Calu3 (cell line): Measurements from ENCODE around the gene LCN12. TPM values are rescaled to one million over a fixed set of nuclear protein-coding genes. Genes with fewer than 3 reads are reported as not detected.

ENCODE experiments used
- BruUV-seq: library from RNA; stranded (reverse); fragments of 400-500 nt; replicated peaks from 2 replicates; lab custom pipeline; 2021; lab: Mats Ljungman, UMichigan
- CTCF ChIA-PET: fragments of 300-600 bp; sonication (Branson Sonifier 250); formaldehyde crosslinking; loops from one replicate; lab custom pipeline; 2022; ENCODE audit warnings: antibody characterized with exemption; lab: Charles Lee
- DNase-seq: peaks from one replicate; pipeline ENCODE4 v3.0.0; 2022
- H3K27ac Mint-ChIP-seq: one replicate; pipeline ENCODE4 v1.8.0; 2022; ENCODE audit warnings: mixed read lengths; ENCODE audit not compliant: unreplicated experiment
- H3K27me3 Mint-ChIP-seq: one replicate; pipeline ENCODE4 v1.8.0; 2022; ENCODE audit warnings: mixed read lengths; ENCODE audit not compliant: unreplicated experiment
- H3K36me3 Mint-ChIP-seq: one replicate; pipeline ENCODE4 v1.8.0; 2022; ENCODE audit warnings: mild to moderate bottlenecking, moderate library complexity, mixed read lengths; ENCODE audit not compliant: insufficient read depth, unreplicated experiment
- H3K4me1 Mint-ChIP-seq: one replicate; pipeline ENCODE4 v1.8.0; 2022; ENCODE audit warnings: mild to moderate bottlenecking, low read depth, mixed read lengths; ENCODE audit not compliant: unreplicated experiment
- H3K4me3 Mint-ChIP-seq: one replicate; pipeline ENCODE4 v1.8.0; 2022; ENCODE audit warnings: mild to moderate bottlenecking, low read depth, moderate library complexity, mixed read lengths; ENCODE audit not compliant: unreplicated experiment
- H3K9me3 Mint-ChIP-seq: one replicate; pipeline ENCODE4 v1.8.0; 2022; ENCODE audit warnings: low read depth, mixed read lengths; ENCODE audit not compliant: unreplicated experiment
- intact Hi-C: fragments of 100-400 bp; cut with micrococcal nuclease; formaldehyde crosslinking; loops from one replicate; pipeline ENCODE4 v1.10.0; 2022; ENCODE audit not compliant: unreplicated experiment
- total RNA-seq: library from RNA; stranded (reverse); gene quantifications from 2 replicates; pipeline ENCODE4 v1.2.3, GENCODE V29; 2022
- TF ChIP-seq, protein P1 (sequence below): fragments of 200-600 bp; IDR thresholded peaks from one replicate; pipeline ENCODE4 v1.8.0; 2022; ENCODE audit warnings: antibody characterized with exemption; ENCODE audit not compliant: unreplicated experiment

LCN12 gene
- total RNA-seq, 1 experiment from 2014 or later, result 3.8 TPM

DNA sequence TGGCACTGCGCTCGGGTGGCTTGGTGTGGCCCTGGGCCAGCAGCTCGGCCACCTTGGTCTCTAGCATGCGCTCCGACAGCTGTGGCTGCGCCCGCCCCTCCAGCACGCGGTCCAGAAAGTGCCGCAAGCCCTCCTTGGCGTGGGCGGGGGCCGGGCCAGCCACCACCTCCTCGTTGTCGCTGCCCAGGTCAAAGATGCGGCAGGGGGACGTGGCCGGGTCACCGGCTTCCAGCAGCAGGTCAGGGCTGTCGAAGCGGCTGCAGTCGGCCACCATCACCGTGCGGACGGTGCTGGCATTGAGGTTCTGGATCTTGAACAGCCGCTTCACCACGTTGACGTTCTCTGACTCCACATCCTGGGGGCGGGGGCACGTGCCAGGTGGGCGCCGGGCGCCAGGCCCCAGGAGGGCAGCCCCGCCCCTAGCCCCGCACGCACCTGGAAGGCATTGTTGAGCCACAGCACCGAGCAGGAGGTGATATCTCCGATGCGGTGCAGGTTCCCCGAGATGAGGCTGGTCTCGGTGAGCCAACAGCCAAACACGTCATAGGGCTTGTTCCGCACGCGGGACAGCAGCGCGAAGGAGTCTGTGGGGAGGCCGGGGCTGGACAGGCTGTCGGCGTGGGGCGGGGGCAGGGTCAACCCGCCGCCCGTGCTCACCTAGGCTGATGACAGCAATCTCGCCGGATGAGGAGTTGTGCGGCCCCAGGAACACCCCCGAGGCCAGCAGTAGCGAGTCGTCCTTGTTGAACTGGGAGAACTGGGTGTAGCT lies 9.8 kb upstream of the LCN12 start:
- CTCF ChIA-PET, result no interaction called here
- Mint-ChIP-seq H3K27ac (no peak overlapping the region), H3K36me3 (peaks cover 83% of the 10 kb centered on the region), H3K4me1 (peaks cover 15% of the 10 kb centered on the region), H3K9me3 (no peaks in the 10 kb centered on the region), H3K4me3 (peak overlapping the region; percentile 63), H3K27me3 (no peaks in the 10 kb centered on the region)
- intact Hi-C loops, result no loop called here
- TSS peak; percentile 30 for BruUV-seq
- TF ChIP-seq, protein P1, sequence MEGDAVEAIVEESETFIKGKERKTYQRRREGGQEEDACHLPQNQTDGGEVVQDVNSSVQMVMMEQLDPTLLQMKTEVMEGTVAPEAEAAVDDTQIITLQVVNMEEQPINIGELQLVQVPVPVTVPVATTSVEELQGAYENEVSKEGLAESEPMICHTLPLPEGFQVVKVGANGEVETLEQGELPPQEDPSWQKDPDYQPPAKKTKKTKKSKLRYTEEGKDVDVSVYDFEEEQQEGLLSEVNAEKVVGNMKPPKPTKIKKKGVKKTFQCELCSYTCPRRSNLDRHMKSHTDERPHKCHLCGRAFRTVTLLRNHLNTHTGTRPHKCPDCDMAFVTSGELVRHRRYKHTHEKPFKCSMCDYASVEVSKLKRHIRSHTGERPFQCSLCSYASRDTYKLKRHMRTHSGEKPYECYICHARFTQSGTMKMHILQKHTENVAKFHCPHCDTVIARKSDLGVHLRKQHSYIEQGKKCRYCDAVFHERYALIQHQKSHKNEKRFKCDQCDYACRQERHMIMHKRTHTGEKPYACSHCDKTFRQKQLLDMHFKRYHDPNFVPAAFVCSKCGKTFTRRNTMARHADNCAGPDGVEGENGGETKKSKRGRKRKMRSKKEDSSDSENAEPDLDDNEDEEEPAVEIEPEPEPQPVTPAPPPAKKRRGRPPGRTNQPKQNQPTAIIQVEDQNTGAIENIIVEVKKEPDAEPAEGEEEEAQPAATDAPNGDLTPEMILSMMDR, result no peak
- DNase-seq, result no peak

DNA sequence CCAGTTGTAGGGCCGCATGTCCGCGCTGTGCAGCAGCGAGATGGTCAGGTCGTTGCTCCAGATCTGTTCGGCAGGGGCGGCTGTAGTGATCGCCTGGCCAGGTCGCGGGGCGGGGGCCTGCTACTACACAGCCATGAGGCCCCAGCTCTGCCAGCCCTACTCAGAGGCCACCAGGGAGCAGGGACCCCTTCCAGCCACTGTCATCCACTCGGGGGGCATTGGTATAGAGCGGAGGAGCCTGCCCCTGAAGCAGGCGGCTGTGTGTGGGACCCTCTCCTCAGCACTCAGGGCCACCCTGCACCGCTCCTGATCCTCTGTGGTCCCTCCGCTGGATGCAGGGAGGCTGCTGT lies 9.2 kb upstream of the LCN12 start:
- TF ChIP-seq, protein P1, result no peak
- no peak overlapping the region for H3K27ac Mint-ChIP-seq
- H3K4me1 Mint-ChIP-seq, result peaks cover 15% of the 10 kb centered on the region
- intact Hi-C loops, result no loop called here
- peak overlapping the region; percentile 63 for H3K4me3 Mint-ChIP-seq
- no TSS peak for BruUV-seq
- H3K36me3 Mint-ChIP-seq, result peaks cover 78% of the 10 kb centered on the region
- H3K9me3 Mint-ChIP-seq, result no peaks in the 10 kb centered on the region
- CTCF ChIA-PET, result no interaction called here
- no peaks in the 10 kb centered on the region for H3K27me3 Mint-ChIP-seq
- no peak for DNase-seq

DNA sequence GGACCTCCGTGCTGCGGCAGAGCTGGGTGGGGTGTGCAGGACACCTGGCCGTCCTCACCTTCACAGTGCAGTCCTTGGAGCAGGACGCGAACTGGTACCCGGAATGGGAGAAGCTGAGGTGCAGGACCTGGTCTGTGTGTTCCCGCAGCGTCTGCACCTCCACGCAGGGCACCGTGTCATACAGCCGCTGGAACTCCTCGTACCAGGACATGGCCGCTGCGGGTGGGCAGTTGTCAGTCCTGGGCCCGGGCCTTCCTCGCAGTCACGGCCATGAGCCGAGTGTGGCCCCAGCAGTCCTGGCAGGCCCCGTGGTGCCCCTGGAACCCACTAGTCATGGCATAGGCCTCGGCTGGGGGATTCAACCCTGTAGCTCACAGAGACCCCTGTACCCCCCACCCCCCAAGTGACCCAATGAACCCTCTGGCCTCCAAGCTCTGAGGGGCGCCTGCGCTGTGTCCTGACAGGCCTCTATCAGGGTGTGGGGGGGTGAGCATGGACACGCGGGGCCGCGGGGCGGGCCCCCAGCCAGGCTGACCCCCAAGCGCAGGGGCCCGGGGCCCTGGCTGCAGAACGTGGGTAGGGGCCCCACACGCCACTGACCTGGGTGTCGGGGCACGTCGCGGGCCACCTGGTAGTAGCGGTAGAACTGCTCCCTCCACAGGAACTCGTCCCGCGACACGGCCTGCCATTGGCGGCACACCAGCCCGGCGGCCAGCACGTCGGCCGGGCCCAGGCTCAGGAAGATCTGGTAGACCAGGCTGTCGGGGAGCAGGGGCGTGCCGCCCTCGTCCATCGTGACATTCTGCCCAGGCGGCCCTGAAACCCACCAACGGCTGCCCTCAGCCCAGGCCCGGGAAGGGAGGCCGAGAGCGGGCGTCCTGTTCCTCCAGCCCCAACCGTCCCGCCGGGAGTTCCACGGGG lies 8.5 kb upstream of the LCN12 start:
- Mint-ChIP-seq H3K27me3 (no peaks in the 10 kb centered on the region), H3K4me1 (peaks cover 15% of the 10 kb centered on the region), H3K27ac (peak overlapping the region; percentile 30), H3K9me3 (no peaks in the 10 kb centered on the region), H3K36me3 (peaks cover 75% of the 10 kb centered on the region), H3K4me3 (peak overlapping the region; percentile 63)
- TF ChIP-seq, protein P1, result no peak
- CTCF ChIA-PET, result interaction anchor here (1.0 kb wide), 1 partner anchor 86 kb away, joined by 4 read pairs; no protein-coding TSS in a partner anchor
- intact Hi-C loops, result no loop called here
- no TSS peak for BruUV-seq
- DNase-seq, result peak; percentile 46

DNA sequence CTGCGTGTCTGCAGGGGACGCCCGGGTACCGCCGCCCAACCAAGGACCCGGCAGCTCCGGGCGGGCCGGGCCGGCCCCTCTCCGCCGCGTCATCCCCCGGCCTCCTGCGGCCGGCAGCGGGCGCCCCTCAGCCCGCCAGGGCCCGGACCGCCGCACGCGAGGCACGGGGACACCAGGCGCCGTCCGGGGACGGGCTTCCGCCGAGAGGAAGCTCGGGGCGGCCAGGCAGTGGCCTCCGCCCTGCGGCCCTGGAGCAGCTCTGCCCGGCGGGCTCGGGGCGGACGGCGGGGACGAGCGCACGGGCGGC lies 7.9 kb upstream of the LCN12 start:
- intact Hi-C loops, result no loop called here
- DNase-seq, result peak; percentile 55
- Mint-ChIP-seq H3K27ac (peak overlapping the region; percentile 30), H3K4me3 (peak overlapping the region; percentile 63), H3K36me3 (peaks cover 69% of the 10 kb centered on the region), H3K4me1 (peaks cover 13% of the 10 kb centered on the region), H3K9me3 (no peaks in the 10 kb centered on the region), H3K27me3 (no peaks in the 10 kb centered on the region)
- TF ChIP-seq, protein P1, result no peak
- no TSS peak for BruUV-seq
- CTCF ChIA-PET, result interaction anchor here (0.6 to 1.0 kb wide), 2 partner anchors 85 to 151 kb away, joined by 3 to 4 read pairs; no protein-coding TSS in a partner anchor
